ENCODE results near the gene CCDC50.

CCDC50 gene

GRCh38 chr3:191320316-191320715 lies 8.9 kb upstream of the CCDC50 start:
- no peak for DNase-seq (ENCODE audit: low read depth)

- DNase-seq (ENCODE audit: low read depth): no peak
Measured at GRCh38 chr3:191321019-191321767, 8.0 kb upstream of the CCDC50 start.

DNA sequence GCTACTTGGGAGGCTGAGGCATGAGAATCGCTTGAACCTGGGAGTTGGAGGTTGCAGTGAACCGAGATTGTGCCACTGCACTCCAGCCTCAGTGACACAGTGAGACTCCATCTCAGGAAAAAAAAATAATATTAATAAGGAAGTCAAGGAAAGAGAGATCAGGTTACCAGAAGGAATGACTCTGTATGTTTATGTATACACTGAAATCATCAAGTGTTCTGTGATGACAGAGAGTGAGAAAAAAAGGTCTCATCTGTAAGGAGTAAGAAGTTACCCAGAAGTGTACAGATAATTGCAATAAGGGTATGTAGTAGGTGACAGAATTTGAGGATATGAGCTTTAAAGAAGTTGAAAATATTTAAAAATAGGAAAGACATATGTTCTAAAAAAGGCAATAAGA lies 4.3 kb upstream of the CCDC50 start:
- DNase-seq (ENCODE audit: low read depth): no peak

DNA sequence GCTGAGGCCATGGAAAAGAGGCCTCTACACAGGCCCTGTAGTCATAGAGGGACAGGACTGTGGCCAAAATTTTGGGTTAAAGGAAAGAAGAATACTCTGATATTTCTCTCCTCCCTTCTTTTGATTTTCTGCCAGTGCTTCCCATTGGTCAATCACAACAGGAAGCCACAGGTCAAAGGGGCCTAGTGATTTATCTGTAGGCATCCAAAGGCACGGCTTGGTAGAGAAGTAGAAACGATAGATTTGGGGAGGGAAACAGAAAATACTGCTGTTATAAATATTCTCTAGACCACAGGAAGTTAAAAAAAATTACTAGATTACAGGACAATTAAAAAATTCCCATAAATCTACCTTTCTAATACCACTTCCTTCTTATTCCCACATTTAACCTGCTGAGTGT lies 1.7 kb upstream of the CCDC50 start:
- no peak for DNase-seq (ENCODE audit: low read depth)

DNA sequence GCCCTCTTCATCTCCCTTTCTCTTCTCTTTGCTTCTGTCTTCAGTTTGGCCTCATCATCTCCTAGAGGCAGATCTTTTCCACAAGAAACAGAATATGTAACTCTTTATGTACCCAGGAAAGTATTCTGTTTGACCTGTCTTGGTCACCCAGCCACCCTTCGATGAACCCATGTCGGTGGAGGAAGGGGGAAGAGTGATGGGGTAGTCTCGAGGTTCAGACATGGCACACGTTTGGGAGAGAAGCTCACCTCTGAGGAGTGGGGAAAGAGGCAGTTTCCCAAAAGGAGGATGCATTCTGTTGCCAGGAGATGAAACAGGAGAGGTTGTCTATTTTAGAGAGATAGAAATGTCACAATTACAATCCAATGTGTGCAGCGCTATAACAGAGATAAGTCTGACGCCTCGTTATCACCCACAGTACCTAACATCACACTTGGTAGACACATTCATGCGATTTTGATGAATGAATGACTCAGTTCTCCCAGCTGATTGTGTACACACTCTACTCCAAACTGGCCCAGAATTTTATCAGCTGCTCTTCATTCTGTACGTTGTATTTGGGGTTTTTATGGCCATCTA lies 722 bp upstream of the CCDC50 start:
- no peak for DNase-seq (ENCODE audit: low read depth)

DNA sequence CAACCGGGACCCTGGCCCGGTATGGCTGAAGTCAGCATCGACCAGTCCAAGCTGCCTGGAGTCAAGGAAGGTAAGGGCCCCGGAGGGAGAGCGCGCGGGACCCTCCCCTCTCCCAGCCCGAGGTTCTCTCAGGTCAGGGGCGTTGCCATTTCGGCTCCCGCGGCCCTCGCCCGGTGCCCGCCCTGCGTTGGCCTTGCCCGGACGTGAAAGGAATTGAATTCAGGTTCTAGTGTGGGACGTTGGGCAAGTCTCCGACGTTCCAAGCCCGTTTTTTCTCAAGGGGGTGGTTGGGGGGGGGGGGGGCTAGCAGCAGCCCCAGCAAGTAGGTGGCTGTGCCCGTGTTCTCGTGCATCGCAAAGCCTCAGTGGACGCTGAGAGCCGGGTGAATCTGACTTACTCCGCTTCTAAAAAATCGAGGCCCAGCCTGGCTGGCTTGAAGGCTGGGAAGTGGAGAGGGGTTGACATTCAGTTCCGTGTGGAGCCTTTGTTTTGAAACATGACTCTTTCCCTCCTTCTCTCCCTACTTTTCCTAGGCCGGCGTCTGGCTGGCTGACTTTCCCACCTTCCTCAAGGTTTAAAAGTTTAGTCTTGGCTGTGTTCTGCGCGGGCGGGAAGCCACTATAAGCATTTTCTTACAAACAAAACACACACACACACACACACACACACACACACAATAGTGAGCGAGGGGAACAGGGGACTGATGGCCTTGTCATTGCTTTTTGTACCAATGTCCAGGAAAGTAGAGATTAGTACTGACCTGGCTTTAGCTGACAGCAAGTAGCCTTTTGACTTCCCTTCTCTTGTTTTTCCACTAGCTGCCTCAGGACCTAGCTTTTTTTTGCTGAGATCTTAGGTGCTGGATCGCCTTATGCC lies 698 bp downstream of the CCDC50 start, which contains the start of gene UTS2B:
Gene UTS2B (minus strand): TSS at position 873 of the 876 bp plus-strand sequence. CDS start 48,337 bp downstream, outside the sequence.
- DNase-seq (ENCODE audit: low read depth): no peak

- DNase-seq (ENCODE audit: low read depth): no peak
Measured at GRCh38 chr3:191330530-191331048, 1.4 kb downstream of the CCDC50 start.

- DNase-seq (ENCODE audit: low read depth): no peak
Measured at GRCh38 chr3:191331388-191331787, 2.2 kb downstream of the CCDC50 start.

DNA sequence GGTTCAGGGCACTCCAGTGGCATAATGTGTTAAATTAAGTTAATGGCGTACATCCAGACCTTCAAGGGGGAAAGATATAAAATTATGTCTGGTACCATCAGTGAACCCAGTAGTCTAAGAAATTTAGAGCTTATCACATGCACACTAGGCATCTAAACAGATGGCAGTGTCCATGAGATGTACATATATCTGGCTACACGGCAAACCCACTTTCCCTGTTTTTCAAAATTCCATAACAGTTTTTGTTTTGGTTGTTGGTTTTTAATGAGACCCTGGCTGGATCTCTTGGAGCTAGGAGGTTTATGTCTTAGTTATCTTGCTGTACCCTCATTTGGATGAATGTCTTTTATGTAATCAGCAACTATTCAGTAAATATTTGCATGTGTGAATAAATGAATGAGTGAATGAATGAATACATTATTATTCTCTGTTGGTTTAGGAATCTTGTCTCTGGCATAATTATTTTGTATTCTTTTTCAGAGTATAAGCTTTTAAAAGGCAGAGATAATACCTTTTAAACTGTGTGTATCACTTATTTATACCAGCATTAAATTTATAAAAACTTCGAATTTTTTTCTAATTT lies 4.2 kb downstream of the CCDC50 start:
- DNase-seq (ENCODE audit: low read depth): no peak

GRCh38 chr3:191334346-191334893 lies 5.2 kb downstream of the CCDC50 start:
- no peak for DNase-seq (ENCODE audit: low read depth)

GRCh38 chr3:191336833-191337232 lies 7.6 kb downstream of the CCDC50 start:
- no peak for DNase-seq (ENCODE audit: low read depth)

DNA sequence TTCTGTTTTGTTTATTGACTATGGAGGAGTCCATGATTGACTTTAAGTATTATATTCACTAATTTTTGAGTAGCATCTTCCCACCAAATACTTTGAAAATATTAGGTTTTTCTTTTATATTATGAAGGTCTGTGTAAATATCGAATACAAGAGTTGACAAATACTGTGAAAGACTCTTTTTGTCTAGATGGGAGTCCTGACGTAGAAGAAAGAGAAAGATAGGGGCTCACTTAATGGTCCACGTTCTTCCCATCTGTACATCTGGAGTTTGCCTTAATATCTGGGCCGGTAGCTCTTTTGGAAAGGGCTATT lies 8.9 kb downstream of the CCDC50 start:
- DNase-seq (ENCODE audit: low read depth): no peak

DNA sequence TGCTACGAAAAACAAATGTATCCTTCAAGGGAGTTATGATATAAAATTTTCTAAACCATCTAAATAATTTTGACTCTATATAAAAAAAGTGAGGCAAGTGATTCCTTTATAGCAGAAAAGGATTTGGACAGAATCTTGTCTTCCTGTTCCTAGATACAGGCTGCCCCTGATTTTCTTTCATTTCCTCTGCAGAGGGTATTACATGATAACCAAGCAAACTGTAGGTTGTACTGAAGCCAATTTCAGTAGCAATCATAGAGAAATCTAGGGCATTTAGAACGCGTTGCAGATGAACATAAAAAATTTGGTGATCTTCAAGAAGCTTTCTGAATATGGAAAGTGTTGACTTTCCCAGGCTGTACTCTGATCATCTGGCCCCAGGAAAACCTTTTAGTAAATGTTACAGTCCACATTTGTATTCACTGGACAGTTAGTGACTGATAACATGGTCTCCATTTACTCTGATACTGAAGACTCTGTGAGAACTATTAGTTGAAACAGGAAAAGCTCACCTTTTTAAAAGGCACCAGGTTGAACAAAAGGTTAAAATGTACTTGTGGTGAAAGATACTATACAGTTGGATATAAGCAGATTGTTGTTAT lies 10.2 kb downstream of the CCDC50 start:
- no peak for DNase-seq (ENCODE audit: low read depth)

DNA sequence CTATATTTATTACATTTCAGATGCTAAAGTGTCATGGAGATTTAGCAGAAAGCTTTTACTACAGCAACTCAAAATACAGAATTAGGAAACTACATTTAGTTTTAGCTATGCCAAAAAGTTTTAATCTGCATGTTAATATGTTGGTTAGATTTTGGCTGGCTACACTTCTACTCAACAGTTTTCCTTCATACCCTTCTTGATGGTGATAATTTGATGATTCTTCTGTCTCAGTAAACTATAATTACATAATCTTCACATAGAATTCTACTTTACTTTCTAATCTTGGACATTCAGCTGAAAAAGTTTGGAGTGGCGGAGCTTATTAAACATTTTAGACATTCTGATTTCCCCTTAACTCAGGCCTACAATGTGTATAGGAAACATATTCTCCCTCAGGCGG lies 11.2 kb downstream of the CCDC50 start:
- no peak for DNase-seq (ENCODE audit: low read depth)

DNA sequence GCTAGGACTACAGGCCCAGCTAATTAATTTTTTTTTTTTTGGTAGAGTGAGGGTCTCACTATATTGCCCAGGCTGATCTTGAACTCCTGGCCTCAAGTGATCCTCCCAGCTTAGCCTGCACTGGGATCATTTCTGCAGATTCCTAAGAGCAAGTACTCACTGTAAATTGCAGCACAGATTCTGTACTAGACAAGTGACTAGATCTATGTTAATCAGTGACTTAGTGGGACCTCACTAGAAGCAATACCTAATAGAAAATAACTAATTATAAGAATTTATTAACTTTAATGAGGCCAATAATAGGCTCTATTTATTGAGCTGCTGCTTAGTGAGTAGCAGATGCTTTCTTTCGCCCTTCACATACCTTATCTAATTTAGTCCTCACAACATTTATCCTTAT lies 11.8 kb downstream of the CCDC50 start:
- no peak for DNase-seq (ENCODE audit: low read depth)

DNA sequence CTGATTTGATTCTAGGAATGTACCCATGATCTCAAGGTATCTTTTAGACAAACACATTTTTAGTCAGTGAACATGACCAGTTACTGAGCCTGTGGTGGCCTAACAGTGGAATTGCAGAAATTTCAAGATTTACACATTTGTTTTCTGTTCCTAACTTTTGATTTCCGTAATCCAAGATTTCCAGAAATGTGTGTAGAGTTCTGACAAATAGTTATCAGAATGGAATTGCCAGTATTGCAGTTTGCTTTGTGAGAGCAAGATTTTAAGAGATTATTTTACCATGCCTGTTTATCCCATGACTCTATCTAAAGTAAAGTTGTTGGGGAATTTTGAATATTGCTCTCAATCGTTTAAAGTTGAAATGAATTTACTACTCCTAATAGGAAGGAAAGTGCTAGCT lies 12.8 kb downstream of the CCDC50 start:
- DNase-seq (ENCODE audit: low read depth): no peak

DNA sequence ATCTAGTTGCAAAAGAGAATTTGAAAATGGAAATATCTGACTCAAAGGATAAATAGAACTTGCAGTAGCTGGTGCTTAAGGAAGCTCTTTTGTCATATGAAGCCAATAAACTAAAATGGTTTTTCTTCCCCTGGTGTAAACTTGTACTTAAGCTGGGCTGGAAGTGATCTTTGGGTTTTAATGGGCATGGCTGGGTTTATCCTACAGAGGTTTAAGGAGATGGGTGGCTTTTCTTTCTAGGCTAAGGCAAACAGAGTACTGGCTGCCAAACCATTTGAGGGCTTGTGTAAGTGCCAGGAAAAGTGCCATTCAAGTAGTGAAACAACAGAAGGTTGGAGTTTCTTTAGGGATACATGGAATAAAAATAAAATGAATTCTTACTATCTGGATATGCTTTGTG lies 13.2 kb downstream of the CCDC50 start:
- DNase-seq (ENCODE audit: low read depth): no peak

DNA sequence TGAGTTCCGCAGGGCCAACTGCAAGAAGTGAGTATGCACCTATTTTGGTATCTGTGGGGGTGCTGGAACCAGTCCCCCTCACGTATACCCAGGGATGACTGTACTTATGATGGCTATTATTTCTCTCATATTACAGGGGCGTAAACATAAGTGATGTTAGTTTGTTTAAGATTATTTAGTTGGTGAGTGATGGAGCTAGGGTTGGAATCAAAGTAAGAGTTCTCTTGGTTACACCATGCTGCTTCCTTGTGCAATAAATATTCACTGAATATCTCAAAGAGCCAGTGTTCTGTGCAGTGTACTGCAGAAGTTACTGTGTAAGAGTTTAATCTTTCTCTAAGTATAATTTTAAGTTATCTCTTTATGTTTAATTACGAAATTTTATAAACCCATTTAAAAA lies 13.9 kb downstream of the CCDC50 start:
- no peak for DNase-seq (ENCODE audit: low read depth)

DNA sequence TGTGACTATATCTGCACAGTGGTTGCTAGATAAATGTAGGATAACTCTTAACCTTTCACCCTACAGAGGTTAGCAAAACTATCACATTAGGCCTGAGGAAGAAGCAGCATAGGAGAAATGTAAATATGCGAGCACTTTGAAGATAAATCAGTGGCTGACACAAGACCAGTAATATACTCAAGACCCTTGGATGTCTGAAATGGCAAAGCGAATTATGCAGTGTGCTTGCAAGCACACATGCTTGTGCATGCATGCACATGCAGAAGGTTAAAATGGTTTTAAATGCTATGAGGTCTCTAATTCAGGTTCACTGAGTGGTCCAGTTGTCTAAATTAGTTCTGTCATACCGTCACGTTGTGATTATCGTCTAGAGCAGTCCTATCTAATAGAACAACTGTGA lies 14.7 kb downstream of the CCDC50 start:
- DNase-seq (ENCODE audit: low read depth): no peak

DNA sequence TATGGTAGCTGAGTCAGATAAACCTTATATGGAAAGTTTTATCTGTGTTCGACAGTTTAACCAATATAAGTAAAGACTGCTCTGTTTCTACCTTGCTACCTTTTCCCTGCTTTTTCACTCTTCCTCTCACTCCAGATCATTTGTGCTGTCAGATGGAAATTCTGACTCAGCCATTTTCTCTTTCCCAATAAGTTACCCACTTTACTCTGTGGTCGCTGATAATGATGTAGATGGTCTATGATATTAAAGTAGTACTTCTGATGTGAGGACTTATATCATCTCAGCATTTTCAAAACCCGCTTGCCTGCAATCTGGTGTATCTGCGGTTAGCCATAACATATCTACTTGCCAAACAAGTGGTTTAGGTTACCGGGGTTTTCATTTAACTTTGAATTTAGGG lies 16.1 kb downstream of the CCDC50 start:
- DNase-seq (ENCODE audit: low read depth): no peak

DNA sequence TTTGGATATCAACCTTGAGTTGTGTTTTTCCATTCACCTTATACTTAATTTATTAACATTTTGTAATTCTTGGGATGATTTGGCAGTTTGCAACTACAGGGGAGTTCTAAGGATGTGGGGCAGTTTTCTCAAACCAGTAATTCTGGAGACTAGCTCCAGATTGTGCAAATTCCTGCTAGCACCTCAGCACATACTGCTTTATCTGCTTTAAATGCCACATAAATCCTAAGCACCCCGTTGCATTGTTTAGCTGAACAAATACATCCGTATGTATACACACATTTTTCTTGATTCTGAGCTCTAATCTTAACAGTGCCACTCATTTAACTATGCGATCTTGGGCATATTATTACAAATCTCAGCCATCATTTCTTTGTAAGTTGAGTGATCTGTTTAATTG lies 18.0 kb downstream of the CCDC50 start:
- no peak for DNase-seq (ENCODE audit: low read depth)

- DNase-seq (ENCODE audit: low read depth): no peak
Measured at GRCh38 chr3:191348098-191348497, 18.9 kb downstream of the CCDC50 start.
